Astrocyte of the spinal cord (primary cell): ENCODE results near the gene ACSS3.

Experiments
- DNase-seq: peaks from one replicate; pipeline ENCODE4 v3.0.0; 2011; ENCODE audit warnings: low read depth, low spot score
- H3K4me3 ChIP-seq: 2 replicates; pipeline ENCODE4 v1.5.1; 2011; ENCODE audit warnings: low read depth, mild to moderate bottlenecking, low read length, moderate library complexity
- in situ Hi-C: cut with HindIII; loops from 2 replicates; pipeline ENCODE4 v1.10.0; 2017; ENCODE audit warnings: low sequenced_read_pairs
- TF ChIP-seq, protein P1 (sequence below): IDR thresholded peaks from 2 replicates; pipeline ENCODE4 v1.5.1; 2012; ENCODE audit warnings: low read depth, mild to moderate bottlenecking, low read length, inconsistent platforms

Gene ACSS3

DNA sequence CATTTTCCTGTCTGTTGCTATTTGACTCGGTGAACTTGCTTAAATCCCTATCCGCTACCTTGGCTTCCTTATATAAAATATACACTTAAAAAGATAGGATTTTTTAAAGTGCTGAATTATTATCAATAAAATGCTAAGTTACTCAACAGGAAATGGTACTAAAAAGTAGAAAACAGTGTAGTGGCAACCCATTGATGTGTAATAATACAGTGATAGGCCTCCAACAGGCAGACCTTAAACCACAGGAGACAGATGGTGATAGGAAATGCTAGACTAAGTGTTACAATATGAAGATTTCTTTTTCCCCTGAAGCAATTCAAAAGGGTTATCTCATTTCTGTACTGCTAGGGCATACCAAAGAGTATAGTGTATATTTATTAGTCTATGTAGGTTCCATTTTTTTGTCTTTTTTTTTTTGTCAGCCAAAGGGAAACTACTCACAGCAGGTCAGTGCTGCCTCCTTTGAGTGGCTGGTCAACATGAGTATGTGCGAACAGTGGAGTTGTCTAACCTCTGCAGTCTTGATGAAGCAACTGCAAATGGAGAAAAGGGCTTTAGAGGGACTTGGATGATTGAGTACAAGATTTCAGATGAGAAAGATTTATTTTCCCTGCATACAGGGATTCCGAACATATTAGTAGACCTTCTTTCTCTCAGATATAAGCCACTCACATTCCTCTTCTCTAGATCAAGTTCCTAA lies 183.8 kb downstream of the ACSS3 start:
- H3K4me3 ChIP-seq = no peak overlapping the region
- in situ Hi-C loops = no loop called here
- DNase-seq = no peak
- TF ChIP-seq, protein P1, sequence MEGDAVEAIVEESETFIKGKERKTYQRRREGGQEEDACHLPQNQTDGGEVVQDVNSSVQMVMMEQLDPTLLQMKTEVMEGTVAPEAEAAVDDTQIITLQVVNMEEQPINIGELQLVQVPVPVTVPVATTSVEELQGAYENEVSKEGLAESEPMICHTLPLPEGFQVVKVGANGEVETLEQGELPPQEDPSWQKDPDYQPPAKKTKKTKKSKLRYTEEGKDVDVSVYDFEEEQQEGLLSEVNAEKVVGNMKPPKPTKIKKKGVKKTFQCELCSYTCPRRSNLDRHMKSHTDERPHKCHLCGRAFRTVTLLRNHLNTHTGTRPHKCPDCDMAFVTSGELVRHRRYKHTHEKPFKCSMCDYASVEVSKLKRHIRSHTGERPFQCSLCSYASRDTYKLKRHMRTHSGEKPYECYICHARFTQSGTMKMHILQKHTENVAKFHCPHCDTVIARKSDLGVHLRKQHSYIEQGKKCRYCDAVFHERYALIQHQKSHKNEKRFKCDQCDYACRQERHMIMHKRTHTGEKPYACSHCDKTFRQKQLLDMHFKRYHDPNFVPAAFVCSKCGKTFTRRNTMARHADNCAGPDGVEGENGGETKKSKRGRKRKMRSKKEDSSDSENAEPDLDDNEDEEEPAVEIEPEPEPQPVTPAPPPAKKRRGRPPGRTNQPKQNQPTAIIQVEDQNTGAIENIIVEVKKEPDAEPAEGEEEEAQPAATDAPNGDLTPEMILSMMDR = no peak

DNA sequence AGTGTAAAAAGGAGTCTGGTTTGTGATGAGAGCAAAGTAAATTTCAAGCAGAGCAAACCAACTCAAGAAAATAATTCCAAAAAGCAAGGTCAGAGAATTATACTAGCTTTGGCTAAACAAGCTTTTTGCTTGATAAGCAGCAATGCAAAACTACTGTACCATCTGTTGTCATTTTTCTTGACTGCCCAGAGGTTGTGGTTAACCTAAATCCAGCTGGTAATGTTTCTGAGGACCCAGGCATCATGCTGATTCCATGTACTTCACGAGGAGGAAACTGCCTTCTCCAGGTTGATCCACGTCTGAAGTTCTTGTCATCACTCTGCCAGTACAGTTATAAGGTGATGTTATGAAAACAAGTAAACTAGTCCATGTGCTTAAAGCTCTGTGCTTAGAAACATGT lies 185.2 kb downstream of the ACSS3 start:
- in situ Hi-C loops = no loop called here
- H3K4me3 ChIP-seq = no peak overlapping the region

DNA sequence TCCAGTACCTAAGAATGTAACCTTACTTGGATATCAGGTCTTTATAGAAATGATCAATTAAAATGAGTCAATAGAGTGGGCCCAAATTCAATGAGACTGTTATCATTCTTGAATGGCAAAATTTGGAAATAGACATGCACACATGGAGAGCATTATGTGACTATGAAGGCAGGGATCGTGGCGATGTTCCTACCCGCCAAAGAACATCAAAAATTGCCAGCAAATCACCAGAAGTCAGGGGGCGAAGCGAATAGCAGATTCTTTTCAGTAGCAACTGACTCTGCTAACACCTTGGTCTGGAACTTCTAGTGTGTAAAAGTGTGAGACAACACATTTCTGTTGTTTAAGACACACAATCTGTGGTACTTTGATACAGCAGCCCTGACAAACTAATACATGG lies 192.5 kb downstream of the ACSS3 start:
- in situ Hi-C loops = no loop called here
- TF ChIP-seq, protein P1 = no peak
- H3K4me3 ChIP-seq = no peak overlapping the region
- no peak for DNase-seq

More for the DNA sequence above, 185.2 kb downstream of the ACSS3 start:
- TF ChIP-seq, protein P1 = no peak
- DNase-seq = no peak

DNA sequence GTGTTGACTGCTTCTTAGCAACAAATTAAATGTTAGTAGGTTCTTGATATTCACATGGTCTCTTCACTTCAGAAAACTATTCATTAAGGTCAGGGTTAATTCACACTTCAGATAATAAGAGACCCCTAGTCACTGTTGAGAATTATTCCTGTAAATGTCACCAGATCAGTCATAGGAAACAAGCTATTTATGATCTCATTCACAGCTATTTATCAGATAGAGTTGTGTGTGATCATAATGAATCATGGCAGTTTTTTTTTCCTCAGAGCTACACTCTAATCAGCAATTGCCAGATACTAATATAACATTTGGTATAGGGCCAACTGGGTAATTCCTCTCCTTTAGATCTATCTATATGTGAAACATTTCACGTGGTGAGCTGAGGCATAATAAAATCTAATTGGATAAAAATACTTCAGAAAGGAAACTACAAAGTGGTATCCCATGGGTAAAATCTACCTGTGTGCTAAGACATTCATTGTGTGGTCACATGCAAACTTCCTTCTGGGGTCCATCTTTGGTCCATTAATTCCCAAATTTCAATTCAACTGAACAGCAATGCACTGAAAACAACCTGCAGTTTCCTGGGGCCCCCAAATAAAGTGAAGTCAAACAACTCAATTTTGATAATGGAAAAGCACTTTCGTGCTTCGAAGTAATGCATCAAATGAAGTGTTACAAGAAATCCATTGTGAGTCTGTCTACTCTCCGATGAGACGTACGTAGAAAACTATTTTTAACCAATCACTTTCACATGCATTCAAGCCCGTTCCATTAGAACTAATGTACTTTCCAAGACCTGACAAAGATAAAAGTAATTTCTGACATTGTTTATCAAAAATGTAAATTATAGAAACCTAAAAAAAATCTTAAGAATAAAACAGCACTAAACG lies 197.0 kb downstream of the ACSS3 start:
- in situ Hi-C loops = no loop called here
- TF ChIP-seq, protein P1 = no peak
- no peak for DNase-seq
- no peak overlapping the region for H3K4me3 ChIP-seq

GRCh38 chr12:81284137-81284536 lies 206.3 kb downstream of the ACSS3 start:
- DNase-seq = peak; percentile 43
- no peak overlapping the region for H3K4me3 ChIP-seq
- in situ Hi-C loops = no loop called here
- TF ChIP-seq, protein P1 = no peak

DNA sequence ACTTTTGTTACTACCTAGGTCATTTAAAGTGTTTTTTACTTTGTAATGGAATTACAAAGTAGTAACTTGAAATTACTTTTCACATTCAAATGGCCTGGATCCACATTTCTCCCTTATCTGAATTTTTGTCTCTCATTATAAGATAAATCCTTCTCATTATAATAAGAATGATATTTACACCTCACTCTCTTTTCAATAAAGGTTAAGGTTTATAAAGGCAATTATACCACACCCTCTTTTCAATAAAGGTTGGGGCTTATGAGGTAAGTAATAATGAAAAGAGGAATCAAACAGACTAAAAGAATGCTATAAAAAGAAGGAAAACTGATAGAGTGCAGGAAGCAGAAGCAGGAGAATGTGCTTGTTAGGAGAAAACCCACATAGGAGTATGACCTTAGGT lies 210.8 kb downstream of the ACSS3 start:
- in situ Hi-C loops = no loop called here
- H3K4me3 ChIP-seq = no peak overlapping the region
- no peak for DNase-seq
- TF ChIP-seq, protein P1 = no peak
